OCI-LY7 (cell line): ENCODE measurements around the gene BTG2.

Source experiments
- EZH2phosphoT487 ChIP-seq: fragments of 200-600 bp; sonication (generic); IDR thresholded peaks from 2 replicates; pipeline ENCODE4 v1.6.1; 2018; ENCODE audit warnings: low read depth, borderline replicate concordance, mild to moderate bottlenecking, mixed run types, antibody characterized with exemption, low read length, moderate library complexity, mixed read lengths
- TF ChIP-seq, protein P1 (sequence below): fragments of 200-600 bp; sonication (generic); conservative IDR thresholded peaks from 2 replicates; pipeline ENCODE4 v1.5.1; 2014; ENCODE audit warnings: mild to moderate bottlenecking, antibody characterized with exemption, low read length, moderate library complexity, mixed read lengths

- TF ChIP-seq, protein P1, sequence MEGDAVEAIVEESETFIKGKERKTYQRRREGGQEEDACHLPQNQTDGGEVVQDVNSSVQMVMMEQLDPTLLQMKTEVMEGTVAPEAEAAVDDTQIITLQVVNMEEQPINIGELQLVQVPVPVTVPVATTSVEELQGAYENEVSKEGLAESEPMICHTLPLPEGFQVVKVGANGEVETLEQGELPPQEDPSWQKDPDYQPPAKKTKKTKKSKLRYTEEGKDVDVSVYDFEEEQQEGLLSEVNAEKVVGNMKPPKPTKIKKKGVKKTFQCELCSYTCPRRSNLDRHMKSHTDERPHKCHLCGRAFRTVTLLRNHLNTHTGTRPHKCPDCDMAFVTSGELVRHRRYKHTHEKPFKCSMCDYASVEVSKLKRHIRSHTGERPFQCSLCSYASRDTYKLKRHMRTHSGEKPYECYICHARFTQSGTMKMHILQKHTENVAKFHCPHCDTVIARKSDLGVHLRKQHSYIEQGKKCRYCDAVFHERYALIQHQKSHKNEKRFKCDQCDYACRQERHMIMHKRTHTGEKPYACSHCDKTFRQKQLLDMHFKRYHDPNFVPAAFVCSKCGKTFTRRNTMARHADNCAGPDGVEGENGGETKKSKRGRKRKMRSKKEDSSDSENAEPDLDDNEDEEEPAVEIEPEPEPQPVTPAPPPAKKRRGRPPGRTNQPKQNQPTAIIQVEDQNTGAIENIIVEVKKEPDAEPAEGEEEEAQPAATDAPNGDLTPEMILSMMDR = no peak
- TF ChIP-seq EZH2phosphoT487 = no peak
Measured at GRCh38 chr1:203302456-203302855, 2.9 kb upstream of the BTG2 start.
